HG02588 (cell line): ENCODE data around the gene BRS3.
"Not testable (repeated sequence)": the region's sequence is repeated elsewhere in the genome, so short reads cannot be mapped to it uniquely, and the experiment has no call there.

Experiments
- ATAC-seq: cut with Tn5 transposase; IDR thresholded peaks from one replicate; pipeline ENCODE4 v1.9.1; 2021; ENCODE audit warnings: mild to moderate bottlenecking, moderate library complexity; ENCODE audit not compliant: unreplicated experiment

The BRS3 gene

DNA sequence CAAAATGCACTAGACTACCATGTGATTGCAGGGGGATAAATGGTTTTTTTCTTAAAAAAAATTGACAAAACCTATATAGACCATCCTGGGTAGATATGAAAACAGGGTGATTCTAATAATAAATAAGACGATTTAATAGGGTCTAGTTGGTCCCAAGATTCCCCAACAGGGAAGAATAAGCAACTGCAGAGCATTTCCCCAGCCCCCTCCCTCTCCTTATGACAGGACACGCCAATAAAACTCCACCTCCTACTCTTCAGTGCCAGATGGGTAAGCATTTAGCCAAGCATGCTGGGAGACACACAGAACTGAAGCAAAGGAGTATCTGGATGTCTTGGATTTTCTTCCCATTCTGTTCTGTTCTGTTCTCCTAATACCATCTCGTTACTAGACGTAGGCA, at the start of gene BRS3:
TSS of gene BRS3 (plus strand) at position 301 of the 400 bp plus-strand sequence. CDS start 168 bp downstream, outside the sequence.
- ATAC-seq: no peak

DNA sequence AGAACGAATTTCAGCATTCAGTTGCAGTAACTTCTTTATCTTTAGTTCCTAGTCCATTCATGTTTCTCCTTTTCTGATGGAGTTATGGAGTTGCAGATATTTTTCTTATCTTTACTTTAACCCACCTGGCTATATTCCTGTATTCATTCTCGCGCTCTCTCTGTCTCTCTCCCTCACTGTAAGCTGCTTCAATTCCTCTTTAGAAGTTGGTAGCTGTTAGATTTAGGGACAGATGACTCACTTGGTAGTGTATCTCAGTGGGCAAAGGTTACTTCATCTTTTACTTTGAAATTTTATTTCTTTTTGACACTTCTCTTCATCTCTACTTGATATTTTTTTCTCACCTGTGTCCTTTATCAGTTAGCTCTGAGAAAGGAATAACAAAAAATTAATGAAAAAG, 49.6 kb upstream of the BRS3 start:
- ATAC-seq: no peak

DNA sequence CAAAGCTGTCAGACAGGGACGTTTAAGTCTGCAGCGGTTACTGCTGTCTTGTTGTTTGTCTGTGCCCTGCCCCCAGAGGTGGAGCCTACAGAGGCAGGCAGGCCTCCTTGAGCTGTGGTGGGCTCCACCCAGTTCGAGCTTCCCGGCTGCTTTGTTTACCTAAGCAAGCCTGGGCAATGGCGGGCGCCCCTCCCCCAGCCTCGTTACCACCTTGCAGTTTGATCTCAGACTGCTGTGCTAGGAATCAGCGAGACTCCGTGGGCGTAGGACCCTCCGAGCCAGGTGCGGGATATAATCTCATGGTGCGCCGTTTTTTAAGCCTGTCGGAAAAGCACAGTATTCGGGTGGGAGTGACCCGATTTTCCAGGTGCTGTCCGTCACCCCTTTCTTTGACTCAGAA, 42.1 kb upstream of the BRS3 start:
- not testable (repeated sequence) for ATAC-seq

DNA sequence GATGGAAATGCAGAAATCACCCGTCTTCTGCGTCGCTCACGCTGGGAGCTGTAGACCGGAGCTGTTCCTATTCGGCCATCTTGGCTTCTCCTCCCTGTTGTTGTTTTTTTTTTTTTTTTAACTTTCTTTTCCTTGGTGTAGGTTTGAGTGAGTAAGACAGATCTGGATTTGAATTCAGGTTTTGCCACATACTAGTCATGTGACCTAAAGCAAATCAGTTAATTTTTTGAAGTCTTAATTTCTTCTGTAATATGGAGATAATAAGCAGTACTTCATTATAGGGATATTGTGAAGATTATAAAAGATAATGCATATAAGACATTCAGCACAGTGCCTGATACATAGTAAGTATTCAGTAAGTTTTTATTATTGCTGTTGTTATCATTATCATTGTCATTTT, 41.5 kb upstream of the BRS3 start:
- ATAC-seq: no peak

DNA sequence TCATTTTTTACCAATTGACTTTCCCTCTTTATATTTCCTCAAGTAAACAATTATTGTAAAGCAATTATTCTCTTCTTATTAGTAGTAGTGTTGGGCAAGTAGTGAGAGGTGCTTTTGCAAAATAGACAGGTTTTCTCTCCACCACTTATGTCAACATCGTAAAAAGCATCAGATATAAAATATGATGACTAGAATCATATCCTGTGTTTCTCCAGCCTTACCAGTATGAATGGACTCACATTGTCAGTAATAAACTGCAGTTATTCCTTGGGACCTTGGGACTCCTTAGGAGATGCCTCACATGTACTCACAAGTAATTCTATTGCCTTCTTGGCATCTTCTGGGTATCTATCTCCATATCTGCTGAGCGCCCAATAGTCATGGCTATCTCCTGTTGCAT, 40.4 kb upstream of the BRS3 start:
- no peak for ATAC-seq

DNA sequence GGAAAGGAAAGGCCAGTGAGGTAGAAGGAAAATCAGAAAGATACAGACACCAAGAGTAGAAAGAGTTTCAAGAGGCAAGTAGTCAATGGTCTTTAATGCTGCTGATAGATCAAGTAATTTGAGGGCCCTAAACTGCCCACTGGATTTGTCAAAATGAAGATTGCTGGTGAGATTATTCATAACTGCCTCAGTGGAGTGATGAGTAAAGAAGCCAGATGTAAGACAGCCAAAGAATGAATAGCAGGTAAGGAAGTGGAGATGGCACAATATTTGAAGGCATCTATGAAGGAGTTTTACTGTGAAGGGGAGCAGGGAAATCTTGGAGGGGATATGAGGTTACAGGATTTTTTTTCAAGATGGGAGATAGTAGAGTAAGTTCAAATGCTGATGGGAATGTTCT, 39.8 kb upstream of the BRS3 start:
- ATAC-seq: no peak

DNA sequence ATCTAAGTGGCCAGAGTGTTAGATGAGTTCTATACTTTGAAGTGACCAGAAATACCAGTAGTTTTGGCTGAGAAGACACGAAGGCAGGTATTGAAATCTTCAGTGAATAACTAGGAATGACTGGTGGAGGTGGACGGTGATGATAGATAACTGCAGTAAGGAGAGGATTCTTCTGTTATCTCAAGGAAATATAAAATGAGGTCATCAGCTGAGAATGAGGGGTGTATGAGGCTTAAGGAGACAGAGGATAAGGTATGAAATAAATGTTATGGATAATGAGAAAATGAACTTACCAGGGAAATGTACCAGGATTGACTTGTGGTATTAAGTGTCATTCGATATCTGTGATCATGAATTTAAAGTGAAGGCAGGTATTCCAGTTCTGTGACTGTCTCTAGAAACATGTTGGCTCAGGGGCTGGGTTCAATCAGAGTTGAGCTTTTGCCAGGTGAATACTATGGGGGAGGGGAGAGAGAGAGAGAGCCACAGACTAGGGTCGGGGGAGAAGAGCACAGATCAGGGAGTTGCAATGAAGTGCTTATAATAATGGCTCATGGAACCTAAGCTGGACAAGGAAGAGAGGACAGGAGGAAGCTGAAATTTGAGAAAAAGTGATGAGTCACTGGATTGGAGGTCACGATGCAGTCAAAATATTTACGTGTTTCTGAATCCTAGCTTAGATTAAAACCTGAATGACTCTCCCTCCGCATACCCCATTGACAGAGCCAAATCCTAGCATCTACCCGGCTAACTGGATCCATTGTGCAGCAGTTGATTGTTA, 37.5 kb upstream of the BRS3 start:
- ATAC-seq: no peak

DNA sequence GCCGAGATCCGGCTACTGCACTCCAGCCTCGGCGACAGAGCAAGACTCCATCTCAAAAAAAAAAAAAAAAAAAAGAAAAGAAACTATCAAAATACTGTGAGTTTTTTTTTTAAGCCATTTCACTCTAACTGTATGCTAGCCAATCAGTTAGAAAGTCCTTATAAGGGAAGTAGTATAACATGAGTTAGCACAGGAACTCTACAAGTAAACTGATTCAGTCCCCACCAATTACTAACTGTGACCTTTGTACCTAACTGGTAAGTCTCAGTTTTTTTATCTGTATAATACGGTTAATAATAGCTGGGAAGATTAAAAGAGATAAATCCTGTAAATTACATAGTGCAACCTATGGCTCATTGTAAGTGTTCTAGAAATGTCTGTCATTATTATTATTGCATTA, 35.1 kb upstream of the BRS3 start:
- no peak for ATAC-seq

DNA sequence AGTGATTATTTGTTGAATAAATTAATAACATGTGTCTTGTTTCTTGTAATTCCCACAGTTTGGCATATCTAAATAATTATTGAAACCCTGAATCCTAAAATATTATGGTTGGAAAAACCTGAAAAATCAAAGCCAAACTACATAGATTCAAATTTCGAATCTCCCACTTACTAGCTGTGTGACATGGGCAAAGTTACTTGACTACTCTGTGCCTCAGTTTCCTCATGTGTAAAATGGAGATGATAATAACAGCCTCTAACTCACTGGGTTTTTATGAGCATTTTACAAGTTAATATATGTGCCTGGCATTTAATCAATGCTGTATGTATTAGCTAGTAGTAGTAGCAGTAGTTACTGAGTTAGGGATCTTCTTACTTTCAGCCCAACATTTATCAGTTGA, 34.6 kb upstream of the BRS3 start:
- ATAC-seq: no peak

DNA sequence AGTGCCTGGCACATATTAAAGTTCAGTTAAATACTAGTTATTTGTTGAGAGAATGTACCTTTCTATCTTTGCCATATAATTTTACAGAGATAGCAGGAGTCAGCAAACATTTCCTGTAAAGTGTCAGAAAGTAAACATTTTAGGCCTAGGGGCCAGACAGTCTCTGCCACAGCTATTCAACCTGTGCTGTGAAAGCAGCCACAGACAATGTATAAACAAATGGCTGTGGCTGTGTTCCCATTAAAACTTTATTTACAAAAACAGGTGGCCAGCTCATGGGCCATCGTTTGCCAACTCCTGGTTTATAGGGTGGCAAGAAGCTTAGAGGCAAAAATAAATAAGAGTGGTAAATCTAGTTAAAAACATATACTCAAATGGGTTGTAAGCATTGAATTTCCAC, 34.0 kb upstream of the BRS3 start:
- no peak for ATAC-seq

DNA sequence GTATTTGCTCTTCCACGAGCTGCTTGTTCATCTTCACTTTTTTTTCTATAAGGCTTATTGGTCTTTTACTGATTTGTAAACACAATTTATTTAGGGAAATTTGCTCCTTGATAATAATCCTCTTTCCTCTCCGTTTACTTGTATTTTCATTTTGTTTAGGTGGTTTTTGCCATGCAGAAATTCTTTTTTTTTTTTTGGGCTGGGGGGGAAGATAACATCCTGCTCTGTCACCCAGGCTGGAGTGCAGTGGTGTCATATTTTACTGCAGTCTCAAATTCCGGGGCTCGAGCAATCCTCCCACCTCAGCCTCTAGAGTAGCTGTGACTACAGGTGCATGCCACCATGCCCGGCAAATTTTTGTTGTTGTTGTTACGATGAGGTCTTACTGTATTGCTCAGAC, 31.6 kb upstream of the BRS3 start:
- ATAC-seq: no peak

DNA sequence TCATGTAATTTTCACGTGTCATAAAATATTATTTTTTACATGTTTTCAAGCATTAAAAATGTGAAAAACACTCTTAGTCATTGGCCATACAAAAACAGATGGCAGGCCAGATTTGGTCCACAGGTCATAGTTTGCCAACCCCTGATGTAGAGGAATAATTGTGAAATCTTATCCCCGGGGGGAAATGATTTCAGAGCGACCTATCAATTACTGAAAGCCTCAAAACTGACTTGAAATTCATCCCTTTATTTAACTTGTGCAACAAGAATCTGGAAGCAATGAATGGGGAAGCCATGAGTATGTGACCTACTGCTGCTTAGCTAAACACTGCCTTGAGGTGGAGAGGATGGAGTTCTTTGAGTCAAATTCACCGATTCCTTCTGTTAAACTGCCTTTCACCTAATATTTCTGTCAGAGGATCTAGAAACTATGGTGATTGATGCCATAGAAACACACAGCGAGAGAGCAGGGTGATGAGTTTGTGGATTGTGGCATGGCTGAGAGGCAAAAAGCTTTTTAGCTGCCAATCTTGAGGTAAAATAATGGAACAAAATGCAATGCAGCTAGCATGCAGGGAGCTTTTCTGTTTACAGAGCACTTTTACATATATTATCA, 30.3 kb upstream of the BRS3 start:
- no peak for ATAC-seq

DNA sequence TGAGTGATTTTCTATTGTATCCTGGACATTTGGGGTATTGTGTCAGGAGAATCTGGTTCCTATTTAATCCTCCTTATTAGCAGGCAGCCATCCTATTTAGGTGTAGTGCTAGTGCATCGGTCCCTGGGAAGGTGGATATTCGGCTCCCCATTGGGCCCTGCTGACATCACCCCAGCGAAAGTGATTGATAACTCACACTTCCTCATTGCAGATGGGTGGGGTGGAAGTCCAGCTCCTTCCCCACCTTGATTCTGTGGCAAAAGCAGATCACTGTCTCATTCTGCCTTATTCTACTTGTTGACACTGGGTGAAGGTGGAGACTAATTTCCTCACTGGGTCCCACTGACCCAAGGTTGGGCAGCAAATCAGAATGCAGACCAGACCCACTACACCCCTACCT, 23.2 kb upstream of the BRS3 start:
- no peak for ATAC-seq

DNA sequence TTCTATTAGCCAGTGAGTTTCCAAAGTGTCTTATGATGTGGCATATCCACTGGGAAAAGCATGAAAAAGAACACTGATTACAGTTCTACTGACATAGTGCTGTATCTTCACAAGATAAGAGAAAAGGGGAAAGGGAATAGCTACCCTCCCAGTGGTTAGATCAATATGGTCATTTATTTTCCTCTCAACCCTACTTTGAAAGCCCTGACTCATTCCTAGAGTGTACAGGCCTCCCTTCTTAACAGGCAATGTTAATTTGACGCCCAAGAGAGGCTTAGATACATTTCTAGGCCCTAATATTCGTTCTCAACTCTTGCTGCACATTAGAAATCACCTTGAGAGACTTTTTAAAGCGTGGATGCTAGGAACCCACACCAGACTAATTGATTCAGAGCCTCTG, 20.4 kb upstream of the BRS3 start:
- no peak for ATAC-seq

DNA sequence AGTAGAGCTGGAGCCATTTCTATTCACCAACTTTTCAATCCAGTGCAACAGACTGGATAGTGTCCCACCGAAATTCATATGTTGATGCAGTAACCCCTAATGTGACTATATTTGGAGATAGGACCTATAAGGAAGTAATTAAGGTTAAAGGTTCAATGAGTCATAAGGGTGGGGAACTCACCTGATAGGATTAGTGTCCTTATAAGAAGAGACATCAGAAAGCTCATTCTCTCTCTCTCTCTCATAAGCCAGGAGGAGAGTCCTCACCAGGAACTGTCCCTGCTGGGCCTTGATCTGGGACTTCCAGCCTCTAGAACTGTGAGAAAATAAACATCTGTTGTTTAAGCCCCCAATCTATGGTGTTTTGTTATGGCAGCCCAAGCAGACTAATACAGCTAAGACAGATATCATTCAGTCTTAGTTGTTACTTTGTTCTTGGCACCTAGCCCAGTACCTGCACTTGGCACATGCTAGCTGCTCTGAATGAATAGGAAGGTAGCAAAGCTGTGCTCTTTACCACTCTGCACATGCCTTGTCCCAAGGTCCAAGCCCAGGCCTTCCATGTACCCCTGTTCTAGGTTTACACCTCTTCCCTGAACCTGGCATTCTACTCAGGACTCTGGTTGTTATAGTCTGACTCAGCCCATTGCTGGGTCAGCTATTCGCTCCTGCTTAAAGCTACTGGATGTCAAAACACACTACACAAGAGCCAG, 19.2 kb upstream of the BRS3 start:
- ATAC-seq: no peak

DNA sequence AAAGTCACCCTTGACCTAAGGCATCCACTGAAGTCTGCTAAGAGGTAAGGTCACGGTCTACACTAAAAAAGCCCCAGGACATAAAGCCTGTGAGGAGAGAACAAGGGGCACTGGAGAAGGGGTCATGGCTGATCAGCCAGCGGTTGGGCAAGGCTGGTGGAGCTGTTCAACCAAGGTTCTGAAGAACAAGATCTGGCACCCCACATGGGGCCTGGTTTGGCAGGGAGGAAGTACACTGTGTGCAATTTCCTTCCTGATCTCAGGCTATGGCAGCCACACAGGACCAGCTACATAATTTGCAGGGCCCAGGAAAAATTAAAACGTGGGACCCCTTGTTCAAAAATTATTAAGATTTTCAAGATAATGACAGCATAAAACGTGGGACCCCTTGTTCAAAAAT, 14.1 kb upstream of the BRS3 start:
- ATAC-seq: no peak

DNA sequence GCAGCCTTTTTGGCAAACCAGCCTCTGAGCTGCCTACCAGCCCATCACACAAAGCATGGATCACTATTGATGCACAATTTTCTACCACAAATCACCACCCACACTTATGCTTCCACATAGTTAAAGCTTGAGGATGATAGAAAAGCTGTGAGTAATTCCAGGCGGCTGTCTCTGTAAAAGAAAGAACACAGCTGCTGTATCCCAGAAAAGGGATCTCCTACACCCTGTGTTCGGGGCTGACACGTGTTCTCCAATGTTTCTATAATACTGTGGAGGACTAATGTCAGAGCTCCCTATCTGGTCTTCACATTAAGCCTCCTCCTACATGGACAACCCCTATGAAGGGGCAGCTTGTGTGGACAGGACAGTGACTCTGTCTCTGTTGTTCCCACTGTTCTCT, 12.5 kb upstream of the BRS3 start:
- ATAC-seq: no peak

DNA sequence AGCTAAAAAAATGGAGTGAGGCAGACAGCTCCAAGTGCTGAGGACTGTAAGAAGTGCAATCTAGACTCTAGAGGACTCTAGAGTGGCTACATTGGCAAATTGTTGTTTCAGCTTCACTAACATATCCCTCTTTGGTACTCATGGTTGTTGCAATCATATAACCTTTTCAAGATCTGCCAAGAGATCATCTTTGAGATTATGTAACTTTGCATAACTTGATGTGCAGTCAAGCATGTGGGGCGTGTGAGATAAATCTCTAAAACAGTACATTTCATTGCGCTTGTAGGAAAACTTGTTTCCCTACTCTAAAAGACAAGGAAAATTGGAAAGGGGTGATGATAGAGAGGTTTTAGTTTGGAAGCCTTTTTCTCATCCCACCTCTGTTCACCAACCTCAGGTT, 11.2 kb upstream of the BRS3 start:
- ATAC-seq: no peak

DNA sequence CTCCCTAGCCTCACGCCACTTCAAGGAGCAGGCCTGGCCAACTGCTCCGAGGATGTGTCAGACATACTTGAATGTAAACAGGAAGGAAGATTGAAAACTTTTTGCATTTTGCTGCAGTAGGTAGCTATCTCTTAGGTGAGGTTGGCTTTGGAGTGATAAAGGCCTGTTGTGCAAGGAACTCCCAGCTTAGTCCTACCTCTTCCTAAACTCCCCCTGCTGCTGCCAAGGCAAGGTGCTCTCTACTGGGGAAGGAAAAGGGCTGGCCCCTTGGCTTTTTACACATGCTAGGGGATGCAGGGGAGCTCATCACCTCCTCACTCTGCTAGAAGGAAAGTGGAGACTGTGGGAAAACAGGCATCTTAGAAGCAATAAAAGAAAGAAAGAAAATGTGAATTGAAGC, 10.7 kb upstream of the BRS3 start:
- no peak for ATAC-seq

DNA sequence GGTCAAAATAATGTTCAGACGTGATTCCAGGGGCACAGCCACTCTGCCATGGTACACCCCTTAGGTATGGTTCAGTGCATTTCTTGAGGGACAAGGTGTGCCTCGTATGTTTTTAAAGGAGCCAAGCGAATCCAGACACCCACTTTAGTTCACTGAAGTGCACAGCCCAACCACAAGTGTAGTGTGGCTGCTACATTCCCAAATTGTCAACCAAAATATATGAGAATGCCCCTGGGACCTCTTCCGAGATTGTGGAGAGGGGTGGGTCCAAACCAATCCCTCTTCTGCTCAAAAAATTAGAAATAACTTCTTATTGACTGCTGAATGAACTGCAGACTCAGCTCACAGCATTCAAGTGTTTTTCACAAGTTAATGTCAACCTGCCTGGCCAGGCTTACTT, 7.4 kb upstream of the BRS3 start:
- no peak for ATAC-seq

DNA sequence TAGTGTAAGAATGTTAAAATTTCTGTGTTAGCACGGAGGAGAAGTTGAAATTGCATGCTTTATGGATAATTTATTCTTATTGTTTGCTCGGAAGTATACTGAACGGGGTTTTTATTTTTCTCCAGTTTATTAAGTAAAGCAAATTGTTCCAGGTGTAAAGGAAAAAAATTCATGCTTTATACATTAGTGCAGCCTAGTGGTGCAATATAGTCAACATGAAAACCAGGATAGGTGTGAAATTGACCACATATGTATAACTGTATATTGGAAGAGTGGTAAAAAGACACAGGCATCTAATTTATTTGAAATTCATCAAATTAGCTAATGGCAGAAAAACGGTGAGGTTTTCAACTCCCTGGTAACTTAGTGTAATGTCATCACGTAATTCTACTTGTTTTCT, 959 bp downstream of the BRS3 start:
- ATAC-seq: no peak

DNA sequence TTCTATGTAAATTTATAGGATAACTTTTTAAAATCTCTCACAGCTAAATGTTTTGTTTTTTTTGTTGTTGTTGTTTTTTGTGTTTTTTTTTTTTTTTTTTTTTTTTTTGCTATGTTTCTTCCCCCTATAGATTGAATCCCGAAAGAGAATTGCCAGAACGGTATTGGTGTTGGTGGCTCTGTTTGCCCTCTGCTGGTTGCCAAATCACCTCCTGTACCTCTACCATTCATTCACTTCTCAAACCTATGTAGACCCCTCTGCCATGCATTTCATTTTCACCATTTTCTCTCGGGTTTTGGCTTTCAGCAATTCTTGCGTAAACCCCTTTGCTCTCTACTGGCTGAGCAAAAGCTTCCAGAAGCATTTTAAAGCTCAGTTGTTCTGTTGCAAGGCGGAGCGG, 4.1 kb downstream of the BRS3 start:
- no peak for ATAC-seq
